Measurements from ENCODE around the gene GLB1L2. TPM values are rescaled to one million over a fixed set of nuclear protein-coding genes. Genes with fewer than 3 reads are reported as not detected.
A peak's percentile ranks its signal among the peaks of the same experiment; 100 is the strongest.
"Not testable (repeated sequence)": the region's sequence is repeated elsewhere in the genome, so short reads cannot be mapped to it uniquely, and the experiment has no call there.

The GLB1L2 gene, protein sequence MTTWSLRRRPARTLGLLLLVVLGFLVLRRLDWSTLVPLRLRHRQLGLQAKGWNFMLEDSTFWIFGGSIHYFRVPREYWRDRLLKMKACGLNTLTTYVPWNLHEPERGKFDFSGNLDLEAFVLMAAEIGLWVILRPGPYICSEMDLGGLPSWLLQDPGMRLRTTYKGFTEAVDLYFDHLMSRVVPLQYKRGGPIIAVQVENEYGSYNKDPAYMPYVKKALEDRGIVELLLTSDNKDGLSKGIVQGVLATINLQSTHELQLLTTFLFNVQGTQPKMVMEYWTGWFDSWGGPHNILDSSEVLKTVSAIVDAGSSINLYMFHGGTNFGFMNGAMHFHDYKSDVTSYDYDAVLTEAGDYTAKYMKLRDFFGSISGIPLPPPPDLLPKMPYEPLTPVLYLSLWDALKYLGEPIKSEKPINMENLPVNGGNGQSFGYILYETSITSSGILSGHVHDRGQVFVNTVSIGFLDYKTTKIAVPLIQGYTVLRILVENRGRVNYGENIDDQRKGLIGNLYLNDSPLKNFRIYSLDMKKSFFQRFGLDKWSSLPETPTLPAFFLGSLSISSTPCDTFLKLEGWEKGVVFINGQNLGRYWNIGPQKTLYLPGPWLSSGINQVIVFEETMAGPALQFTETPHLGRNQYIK
- total RNA-seq: 4.2 and 4.3 TPM in 2 replicates

DNA sequence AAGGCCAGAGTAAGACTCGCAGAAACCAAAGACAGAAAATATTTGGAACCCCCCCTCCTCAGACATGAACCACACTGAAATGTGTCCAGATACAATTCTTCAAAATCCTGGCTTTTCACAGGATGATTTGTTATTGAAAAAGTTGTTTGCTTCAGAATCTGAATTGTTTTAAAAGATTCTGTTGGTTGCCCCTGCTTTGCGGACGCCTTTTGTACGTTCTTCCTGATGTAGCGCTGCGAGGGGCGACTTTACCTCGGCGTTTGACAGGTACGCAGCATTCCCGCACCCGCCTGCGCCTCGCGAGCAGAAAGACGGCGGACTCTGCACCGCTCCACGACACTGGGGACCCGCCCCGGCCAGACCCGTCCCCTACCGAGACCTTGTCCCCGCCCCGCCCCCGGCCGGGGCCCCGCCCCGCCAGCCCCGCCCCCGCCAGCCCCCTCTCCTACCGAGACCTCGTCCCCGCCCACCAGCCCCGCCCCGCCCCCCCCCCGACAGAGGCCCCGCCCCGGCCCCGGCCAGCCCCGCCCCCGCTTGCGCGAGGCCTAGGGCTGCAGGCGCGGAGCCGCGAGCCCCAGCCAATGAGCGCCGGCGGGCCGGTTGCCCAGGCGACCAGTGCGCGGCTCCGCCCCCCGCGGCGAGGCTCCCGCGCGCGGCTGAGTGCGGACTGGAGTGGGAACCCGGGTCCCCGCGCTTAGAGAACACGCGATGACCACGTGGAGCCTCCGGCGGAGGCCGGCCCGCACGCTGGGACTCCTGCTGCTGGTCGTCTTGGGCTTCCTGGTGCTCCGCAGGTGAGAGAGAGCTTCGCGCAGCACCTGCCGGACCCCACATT lies at the start of gene GLB1L2:
TSS of gene GLB1L2 (plus strand) at position 635 of the 835 bp plus-strand sequence. CDS start at position 709, 74 bp downstream.
- DNase-seq (ENCODE audit: low read depth): peak; percentile 11

DNA sequence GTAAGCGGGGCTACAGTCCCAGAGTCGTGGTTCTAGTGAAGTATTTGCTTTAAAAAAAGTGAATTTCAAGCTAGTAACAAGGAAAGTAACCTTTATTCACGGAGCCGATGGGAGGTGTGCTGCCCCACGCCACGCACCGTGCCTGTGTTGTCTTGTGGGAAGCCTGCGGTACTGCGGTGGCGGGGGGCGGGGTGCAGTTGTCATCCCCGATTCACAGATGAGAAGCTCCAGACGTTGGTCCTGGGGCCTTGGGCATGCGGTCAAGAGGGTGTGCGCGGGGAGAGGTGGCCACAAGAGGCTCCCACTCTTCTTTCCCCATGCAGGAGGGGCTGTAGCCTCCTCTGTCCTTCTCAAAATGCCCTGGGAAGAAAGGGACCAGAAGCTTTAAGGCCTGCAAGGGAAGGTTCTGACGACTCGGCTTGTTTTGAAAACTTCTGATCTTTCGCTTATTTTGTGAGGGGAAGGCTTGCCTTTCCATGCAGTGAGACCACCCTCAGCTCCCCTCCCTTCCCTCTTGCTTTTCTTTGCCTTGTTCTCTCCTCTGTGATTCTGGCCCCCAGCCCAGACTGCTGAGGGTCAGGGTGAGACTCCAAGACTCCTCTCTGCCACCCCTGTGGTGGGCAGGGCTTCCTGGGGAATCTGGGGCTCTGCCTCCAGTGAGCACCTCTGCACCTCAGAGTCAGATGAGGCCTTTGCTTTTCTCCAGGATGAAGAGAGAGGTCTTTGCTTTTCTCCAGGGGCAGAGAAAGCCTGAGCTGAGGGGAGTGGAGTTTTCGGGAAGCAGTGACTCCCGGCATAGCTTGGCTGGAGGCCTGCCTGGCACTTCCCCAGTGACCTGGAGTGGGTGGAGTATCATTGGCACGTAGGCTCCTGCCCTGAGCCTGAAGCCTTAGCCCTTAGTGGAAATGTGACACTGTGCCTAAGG lies 49.4 kb upstream of the GLB1L2 start:
- no peak for DNase-seq (ENCODE audit: low read depth)

DNA sequence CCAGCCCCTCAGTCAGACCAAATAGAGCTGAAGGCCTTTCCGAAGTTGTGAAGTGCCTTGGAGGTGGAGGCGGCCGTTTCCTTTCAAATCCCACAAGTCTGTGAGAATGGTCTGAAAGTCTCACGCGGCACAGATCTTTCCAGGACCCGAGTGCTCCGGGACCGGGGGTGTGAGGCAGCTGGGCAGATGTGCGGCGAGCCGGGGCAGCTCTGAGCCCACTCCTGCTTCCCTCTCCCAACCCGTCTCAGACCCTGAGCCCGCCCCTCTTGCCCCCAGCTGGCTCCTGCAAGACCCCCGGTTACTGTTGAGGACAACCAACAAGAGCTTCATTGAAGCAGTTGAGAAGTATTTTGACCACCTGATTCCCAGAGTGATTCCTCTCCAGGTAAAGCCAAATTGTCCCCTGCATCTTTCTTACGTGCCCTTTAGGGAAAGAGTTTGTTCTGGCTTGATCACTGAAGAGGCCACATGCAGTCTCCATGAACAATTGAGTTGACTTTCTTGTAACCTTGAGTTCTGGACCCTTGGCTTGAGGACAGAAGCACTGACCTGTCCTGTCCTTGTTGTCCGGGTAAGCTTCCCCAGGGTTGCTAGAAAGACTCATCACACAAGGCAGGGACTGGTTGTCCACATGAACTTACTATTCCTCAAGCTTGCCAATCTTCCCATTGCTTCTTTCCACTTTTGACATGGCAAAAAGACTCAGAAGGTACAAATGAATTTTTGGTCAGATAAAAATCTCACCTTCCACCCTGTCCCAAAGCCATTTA lies 48.1 kb upstream of the GLB1L2 start:
- DNase-seq (ENCODE audit: low read depth): no peak

DNA sequence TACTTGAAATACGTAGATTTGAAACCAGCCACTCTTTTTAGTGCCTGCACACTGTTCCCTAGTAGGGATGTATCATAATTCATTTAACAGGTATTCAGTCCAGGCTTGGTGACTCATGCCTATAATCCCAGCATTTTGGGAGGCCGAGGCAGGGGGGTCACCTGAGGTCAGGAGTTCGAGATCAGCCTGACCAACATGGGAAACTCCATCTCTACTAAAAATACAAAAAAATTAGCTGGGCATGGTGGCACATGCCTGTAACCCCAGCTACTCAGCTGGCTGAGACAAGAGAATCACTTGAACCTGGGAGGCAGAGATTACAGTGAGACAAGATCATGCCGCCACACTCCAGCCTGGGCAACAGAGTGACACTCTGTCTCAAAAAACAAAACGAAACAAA lies 47.4 kb upstream of the GLB1L2 start:
- not testable (repeated sequence) for DNase-seq (ENCODE audit: low read depth)

DNA sequence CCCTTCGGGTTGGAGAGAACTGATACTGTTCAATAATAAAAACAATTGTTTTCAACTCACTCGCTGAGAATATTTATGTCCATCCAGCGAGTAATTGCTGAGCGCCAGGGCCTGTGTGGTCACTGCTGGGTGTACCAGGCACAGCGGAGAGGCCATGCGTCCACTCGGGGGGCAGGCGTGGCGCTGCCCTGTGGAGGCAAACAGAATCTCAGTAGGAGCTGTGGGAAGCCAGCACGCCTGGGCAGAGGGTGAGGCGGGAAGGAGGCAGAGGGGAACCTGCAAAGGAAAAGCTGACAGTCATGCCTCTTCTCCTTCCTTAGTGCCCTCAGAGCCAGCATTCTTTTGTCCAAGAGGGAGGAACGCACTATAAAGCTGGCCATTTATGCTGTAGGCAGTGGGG lies 44.2 kb upstream of the GLB1L2 start:
- no peak for DNase-seq (ENCODE audit: low read depth)

DNA sequence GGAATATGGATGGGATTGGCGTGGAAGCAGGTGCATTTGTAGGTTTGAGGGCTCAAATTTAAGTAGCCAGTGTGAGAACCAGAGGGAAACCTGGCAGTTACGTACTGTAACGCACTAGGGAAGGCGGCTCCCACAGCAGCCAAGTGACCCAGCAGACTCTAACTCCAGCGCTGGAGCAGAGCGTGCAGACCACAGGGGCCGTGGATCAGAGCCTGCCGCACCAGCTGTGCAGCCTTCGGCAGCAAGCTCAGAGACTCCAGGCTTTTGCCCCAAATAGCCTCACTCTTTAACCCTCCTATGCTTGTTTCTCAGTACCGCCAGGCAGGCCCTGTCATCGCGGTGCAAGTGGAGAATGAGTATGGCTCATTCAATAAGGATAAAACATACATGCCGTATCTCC lies 43.3 kb upstream of the GLB1L2 start:
- DNase-seq (ENCODE audit: low read depth): no peak

DNA sequence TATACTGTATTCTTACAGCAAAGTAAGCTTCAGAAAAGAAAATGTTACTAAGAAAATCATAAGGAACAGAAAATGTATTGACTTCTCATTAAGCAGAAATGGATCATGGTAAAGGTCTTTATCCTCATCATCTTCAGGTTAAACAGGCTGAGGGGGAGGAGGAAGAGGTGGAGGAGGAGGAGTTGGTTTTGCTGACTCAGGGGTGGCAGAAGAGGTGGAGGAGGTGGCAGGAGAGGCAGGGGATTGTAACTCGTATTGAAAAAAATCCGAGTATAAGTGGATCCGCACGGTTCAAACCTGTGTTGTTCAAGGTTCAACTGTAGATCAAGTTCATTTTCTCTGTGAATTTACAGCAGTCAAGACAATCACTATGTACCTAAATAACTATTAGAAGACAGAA lies 42.6 kb upstream of the GLB1L2 start:
- no peak for DNase-seq (ENCODE audit: low read depth)

DNA sequence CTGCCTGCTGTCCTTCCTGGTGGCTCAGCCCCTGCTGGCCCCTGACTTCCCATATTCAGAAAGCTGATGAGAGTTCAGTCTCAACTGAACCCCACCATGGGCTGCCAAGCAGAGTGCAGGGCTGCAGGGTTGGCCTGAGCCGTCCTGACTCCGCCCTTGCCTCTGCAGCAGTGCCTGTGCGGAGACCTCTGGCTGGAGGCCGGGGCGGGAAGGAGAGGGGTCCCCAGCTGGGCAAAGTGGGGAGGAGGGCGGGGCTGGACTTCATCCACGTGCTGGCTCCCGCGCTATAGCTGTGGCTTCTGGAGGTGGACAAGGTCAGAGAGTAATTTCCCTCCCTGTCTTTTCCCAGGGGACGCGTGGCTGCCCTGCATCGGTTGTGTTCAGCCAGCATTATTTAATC lies 42.0 kb upstream of the GLB1L2 start:
- no peak for DNase-seq (ENCODE audit: low read depth)

DNA sequence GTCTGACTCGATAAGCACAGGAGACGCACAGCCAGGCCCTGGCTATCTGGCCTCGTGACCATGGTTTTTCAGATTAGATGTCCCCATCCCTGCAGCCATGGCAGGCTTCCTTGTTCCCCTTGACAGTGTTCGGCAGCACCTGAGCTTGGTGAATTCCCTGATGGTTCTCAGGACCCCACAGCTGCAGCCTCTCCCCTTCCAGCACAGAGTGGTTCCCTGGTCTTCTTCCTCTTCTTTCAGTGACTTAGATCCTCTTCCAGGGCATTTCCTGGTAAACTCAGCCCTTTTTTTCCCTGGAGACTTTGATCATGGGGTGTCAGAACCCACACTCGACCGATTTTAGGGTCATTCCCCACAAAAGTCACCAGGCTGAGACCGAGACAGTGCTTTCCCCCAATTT lies 41.1 kb upstream of the GLB1L2 start:
- no peak for DNase-seq (ENCODE audit: low read depth)

DNA sequence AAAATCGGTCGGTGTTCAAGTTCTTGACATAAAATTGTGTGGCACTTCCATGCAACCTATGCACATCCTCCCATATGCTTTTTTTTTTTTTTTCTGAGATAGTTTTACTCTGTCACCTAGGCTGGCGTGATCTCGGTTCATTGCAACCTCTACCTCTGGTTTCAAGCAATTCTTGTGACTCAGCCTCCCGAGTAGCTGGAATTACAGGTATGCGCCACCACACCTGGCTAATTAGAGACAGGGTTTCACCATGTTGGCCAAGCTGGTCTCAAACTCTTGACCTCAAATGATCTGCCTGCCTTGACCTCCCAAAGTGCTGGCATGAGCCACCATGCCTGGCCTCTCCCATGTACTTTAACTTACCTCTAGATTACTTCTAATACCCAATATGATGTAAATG lies 40.6 kb upstream of the GLB1L2 start:
- no peak for DNase-seq (ENCODE audit: low read depth)

DNA sequence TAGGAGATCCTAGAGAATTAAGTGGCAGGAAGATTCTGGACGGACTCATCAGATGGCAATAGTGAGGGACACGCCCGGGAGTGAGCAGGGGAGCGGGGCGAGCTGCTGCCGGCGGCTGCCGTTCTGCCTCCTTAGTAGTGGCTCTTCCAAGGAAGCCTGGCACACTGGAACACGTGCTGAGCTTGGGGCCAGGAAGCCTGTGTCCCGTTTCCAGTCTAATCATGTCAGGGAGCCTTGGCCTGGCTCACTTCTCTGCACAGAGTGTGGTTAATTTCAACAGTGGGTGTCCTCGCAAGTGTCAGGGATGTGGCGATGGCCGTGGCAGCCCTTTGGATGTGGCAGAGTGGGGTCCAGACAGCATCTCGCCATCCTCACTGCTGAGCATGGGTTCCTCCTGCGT lies 39.1 kb upstream of the GLB1L2 start:
- DNase-seq (ENCODE audit: low read depth): no peak

DNA sequence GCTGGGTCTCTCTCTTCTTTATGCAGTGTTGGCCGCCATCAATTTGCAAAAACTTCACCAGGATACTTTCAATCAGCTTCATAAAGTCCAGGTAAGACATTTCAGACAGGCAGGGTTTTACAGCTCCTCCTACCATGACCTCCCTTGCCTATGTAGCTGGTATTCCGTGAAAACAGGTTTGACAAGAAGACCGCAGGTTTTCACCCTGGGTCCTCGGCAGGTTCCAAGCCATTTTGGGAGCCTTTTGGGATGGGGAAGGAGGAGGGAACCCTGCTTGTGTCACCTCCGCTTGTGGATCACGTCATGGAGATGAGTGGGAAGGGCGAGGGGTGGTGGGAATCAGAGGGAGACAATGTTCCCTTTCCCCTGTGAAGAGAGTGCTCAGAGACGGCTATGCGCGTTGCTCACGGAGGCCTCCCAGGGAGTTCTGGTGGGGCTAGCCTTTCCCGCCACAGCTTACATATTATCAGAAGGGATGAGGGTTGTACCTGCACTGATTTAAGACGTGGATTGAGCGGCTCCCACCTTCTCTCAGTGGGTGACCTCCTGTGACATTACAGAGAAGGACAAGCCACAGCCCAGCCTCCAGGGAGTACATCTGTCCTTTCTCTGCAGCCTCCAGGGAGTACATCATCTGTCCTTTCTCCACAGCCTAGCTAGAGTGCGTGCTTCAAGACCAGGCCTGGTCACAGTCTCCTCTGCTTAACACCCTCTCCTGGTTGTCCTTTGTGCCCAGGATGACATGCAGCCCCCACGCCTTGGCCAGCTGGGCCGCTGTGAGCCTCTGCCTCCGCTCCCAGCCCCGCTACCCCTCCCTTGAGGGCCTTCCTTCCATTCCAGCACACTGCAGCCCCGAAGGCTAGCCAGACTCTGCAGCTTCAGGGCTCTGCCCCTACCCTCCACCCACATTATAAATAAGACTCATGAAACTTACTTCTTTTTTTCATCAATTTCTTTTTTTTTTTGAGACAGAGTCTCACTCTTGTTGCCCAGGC lies 38.4 kb upstream of the GLB1L2 start:
- DNase-seq (ENCODE audit: low read depth): no peak

DNA sequence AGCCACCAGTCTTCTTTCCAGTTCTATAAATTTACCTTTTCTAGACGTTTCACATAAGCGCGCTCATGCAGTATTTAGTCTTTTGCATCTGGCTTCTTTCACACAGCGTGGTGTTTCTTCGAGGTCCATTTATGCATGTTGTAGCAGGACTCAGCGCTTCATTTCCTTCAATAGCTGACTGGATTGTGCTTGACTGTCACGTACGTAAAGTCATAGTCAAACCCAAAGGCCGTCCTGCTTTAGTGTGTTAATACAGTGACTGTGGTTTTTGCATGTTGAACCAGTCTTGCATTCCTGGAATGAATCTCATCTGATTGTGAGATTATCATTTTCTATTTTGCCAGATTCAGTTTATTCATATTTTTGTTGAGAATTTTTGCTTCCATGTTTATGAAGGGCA lies 37.1 kb upstream of the GLB1L2 start:
- no peak for DNase-seq (ENCODE audit: low read depth)

DNA sequence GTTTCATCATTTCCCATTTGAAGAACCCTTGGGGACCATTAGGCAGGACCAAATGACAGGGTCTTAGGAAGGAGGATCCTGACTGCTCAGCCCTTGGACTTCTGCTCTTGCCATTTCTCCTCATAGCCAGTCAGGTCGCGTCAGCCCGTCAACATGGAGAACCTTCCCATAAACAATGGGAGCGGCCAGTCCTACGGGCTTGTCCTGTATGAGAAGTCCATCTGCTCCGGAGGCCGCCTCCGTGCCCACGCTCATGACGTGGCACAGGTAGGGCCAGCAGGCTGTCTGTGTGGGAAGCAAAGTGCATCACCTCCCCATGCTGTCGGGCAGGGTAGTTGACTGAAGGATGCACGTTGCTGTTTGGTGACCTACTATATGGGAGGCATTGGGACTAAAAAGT lies 19.6 kb upstream of the GLB1L2 start:
- no peak for DNase-seq (ENCODE audit: low read depth)

DNA sequence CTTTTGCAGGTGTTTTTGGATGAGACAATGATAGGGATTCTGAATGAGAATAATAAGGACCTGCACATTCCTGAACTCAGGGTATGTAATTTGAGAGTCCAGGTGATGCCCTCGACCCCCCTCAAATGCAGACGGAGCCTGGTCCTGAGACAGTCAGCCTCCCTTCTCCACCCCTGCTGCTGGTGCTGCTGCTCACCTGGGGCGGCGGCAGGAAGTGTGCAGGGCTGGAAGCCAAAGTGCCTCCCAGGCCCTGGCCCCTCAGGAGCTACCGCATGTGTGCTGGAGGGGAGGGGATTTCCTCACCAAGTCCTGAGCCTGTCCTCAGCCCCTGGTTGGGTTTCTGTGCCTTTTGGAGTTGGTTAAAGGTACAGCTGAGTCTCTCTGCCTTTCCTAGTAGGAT lies 19.0 kb upstream of the GLB1L2 start:
- DNase-seq (ENCODE audit: low read depth): no peak

DNA sequence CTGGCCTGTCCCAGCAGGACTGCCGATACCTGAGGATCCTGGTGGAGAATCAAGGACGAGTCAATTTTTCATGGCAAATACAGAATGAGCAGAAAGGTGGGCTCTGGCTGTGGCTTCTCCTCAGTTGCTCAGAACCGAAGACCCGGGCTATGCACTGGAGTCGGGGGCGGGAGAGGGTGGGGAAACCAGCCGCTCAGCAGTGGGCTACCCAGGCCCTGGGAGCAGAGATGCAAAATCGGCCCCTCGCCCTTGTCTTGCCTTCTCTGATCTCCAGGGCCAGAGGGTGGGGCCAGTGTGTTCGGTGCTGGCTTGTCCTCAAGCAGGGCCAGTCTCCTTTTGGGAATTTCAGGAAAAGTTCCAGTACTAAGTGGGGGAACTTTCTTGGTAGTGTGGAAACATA lies 18.4 kb upstream of the GLB1L2 start:
- DNase-seq (ENCODE audit: low read depth): no peak

DNA sequence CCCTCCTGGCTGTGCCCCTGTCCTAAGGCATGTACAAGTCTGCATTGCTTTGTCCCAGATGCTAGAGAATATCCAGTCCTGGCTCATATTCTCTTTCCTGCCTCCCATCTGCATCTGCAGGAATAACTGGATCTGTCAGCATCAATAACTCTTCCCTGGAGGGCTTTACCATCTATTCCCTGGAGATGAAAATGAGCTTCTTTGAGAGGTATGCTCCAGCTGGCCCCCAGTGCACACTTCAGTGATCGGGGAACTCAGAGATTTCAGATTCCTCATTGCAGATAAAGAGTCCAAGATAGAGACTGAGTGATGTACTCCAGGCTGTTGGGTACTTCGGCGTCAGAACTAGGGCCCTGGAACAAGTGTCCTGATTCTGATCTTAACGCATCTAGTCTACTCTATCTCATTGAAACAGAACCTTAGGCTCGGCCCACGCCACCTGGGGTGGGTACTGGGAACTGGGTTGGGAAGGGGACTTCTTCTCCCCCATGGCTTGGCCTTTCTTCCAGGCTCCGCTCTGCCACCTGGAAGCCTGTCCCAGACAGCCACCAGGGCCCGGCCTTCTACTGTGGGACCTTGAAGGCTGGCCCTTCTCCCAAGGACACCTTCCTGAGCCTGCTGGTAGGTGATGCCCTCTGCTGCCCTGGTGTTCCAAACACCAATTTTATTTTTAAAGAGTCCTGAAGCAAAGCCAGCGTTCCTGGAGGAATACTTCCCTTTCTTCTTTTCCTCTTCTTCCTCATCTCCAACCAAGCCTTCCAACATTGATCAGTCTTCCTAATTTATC lies 17.8 kb upstream of the GLB1L2 start:
- no peak for DNase-seq (ENCODE audit: low read depth)

DNA sequence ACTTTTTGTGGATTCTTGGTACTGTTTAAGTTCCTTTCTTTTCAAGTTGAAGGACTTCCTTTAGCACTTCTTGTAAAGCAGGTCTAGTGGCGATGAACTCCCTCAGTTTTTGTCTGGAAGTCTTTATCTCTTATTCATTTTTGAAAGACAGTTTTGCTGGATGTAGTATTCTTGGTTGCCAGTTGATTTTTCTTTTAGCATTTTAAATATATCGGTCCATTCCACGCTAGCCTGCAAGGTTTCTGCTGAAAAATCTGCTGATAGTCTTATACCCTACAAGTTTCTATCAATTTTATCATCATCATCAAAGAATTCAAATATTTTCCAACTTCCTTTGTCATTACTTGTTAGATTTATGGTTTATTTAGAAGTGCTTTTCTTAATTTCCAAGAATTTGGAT lies 14.7 kb upstream of the GLB1L2 start:
- no peak for DNase-seq (ENCODE audit: low read depth)

DNA sequence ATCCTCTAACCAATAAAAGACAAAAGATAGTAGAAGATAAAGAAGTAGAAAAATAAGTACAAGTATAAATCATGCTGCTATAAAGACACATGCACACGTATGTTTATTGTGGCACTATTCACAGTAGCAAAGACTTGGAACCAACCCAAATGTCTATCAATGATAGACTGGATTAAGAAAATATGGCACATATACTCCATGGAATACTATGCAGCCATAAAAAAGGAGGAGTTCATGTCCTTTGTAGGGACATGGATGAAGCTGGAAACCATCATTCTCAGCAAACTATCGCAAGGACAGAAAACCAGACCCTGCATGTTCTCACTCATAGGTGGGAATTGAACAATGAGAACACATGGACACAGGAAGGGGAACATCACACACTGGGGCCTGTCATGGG lies 10.4 kb upstream of the GLB1L2 start:
- DNase-seq (ENCODE audit: low read depth): not testable (repeated sequence)

Measured in renal cortical epithelial cell (primary cell).